Measurements from ENCODE around the gene KIAA0930.
"Not testable (repeated sequence)": the region's sequence is repeated elsewhere in the genome, so short reads cannot be mapped to it uniquely, and the experiment has no call there.

Gene KIAA0930

GRCh38 chr22:45263463-45264269 lies 23.0 kb upstream of the KIAA0930 start:
- in situ Hi-C loops (cut with HindIII; ENCODE audit: low sequenced_read_pairs) = no loop called here

- in situ Hi-C loops (cut with HindIII; ENCODE audit: low sequenced_read_pairs) = no loop called here
Measured at GRCh38 chr22:45262931-45263462, 22.3 kb upstream of the KIAA0930 start.

- in situ Hi-C loops (cut with HindIII; ENCODE audit: low sequenced_read_pairs) = no loop called here
Measured at GRCh38 chr22:45262195-45262930, 21.7 kb upstream of the KIAA0930 start.

- in situ Hi-C loops (cut with HindIII; ENCODE audit: low sequenced_read_pairs) = no loop called here
Measured at GRCh38 chr22:45261407-45262088, 20.9 kb upstream of the KIAA0930 start.

GRCh38 chr22:45260395-45260759 lies 19.7 kb upstream of the KIAA0930 start:
- in situ Hi-C loops (cut with HindIII; ENCODE audit: low sequenced_read_pairs) = not testable (repeated sequence)

GRCh38 chr22:45259754-45260394 lies 19.2 kb upstream of the KIAA0930 start:
- in situ Hi-C loops (cut with HindIII; ENCODE audit: low sequenced_read_pairs) = no loop called here

- in situ Hi-C loops (cut with HindIII; ENCODE audit: low sequenced_read_pairs) = not testable (repeated sequence)
Measured at GRCh38 chr22:45257941-45258340, 17.2 kb upstream of the KIAA0930 start.

GRCh38 chr22:45254789-45255278 lies 14.1 kb upstream of the KIAA0930 start:
- in situ Hi-C loops (cut with HindIII; ENCODE audit: low sequenced_read_pairs) = no loop called here

- in situ Hi-C loops (cut with HindIII; ENCODE audit: low sequenced_read_pairs) = no loop called here
Measured at GRCh38 chr22:45254388-45254787, 13.7 kb upstream of the KIAA0930 start.

GRCh38 chr22:45253039-45253641 lies 12.4 kb upstream of the KIAA0930 start:
- in situ Hi-C loops (cut with HindIII; ENCODE audit: low sequenced_read_pairs) = no loop called here

GRCh38 chr22:45251825-45252224 lies 11.1 kb upstream of the KIAA0930 start:
- in situ Hi-C loops (cut with HindIII; ENCODE audit: low sequenced_read_pairs) = no loop called here

GRCh38 chr22:45248832-45249561 lies 8.3 kb upstream of the KIAA0930 start:
- in situ Hi-C loops (cut with HindIII; ENCODE audit: low sequenced_read_pairs) = no loop called here

GRCh38 chr22:45246060-45246985 lies 5.6 kb upstream of the KIAA0930 start:
- in situ Hi-C loops (cut with HindIII; ENCODE audit: low sequenced_read_pairs) = no loop called here

- in situ Hi-C loops (cut with HindIII; ENCODE audit: low sequenced_read_pairs) = no loop called here
Measured at GRCh38 chr22:45244916-45245315, 4.2 kb upstream of the KIAA0930 start.

GRCh38 chr22:45242778-45243191 lies 2.1 kb upstream of the KIAA0930 start:
- in situ Hi-C loops (cut with HindIII; ENCODE audit: low sequenced_read_pairs) = no loop called here

GRCh38 chr22:45240104-45240809 lies 437 bp downstream of the KIAA0930 start:
- in situ Hi-C loops (cut with HindIII; ENCODE audit: low sequenced_read_pairs) = no loop called here

- in situ Hi-C loops (cut with HindIII; ENCODE audit: low sequenced_read_pairs) = no loop called here
Measured at GRCh38 chr22:45239681-45240051, 1.0 kb downstream of the KIAA0930 start.

Measured in DLD1 (cell line).